ENCODE measurements around the gene ARHGAP26. TPM values are rescaled to one million over a fixed set of nuclear protein-coding genes. Genes with fewer than 3 reads are reported as not detected.

The ARHGAP26 gene
- polyA plus RNA-seq, 1 donor (not counting 4 experiments of a cell fraction or from before 2014, with no cell fraction given) = 3.9 TPM

DNA sequence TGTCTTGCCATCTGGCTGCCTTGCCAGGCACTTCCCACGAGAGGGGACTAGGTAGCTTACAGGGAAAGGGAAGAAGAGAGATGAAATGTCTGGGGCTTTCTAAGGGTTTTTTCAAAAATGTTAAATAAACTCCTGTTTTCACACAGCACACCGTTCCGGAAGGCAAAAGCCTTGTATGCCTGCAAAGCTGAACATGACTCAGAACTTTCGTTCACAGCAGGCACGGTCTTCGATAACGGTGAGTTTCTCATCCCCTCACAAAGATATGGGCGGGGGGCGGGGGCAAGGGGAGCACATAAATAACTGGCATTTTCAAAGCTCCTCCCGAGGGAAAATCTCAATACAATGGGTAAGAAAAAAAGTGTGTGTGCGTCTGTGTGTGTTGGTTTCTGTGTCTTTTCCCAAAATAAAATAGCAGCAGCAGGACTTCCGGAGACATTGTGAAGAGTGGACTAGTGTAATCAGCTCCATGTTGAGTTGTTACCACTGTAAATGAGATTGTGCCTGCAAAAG is 443.7 kb downstream of the ARHGAP26 start:
- Histone ChIP-seq H3K79me2 (ENCODE audit: control insufficient read depth, insufficient read depth, low read length) (no peaks in the 10 kb centered on the region), H3K27ac (ENCODE audit: control insufficient read depth, insufficient read depth, low read length) (peak overlapping the region; percentile 57), H3K4me2 (ENCODE audit: control insufficient read depth, extremely low read depth, insufficient read depth, low read depth, low read length) (peak overlapping the region; percentile 52), H3K9me1 (ENCODE audit: control insufficient read depth, extremely low read depth, insufficient read depth, low read length) (no peaks in the 10 kb centered on the region), H3K4me1 (ENCODE audit: control insufficient read depth, extremely low read depth, insufficient read depth, low read length) (peaks cover 17% of the 10 kb centered on the region), H3K27me3 (ENCODE audit: control insufficient read depth, extremely low read depth, insufficient read depth, low read length) (no peaks in the 10 kb centered on the region), H3K4me3 (ENCODE audit: control insufficient read depth in 2 of 3, extremely low read depth in 1 of 3, insufficient read depth in 2 of 3, low read depth in 1 of 3, low read length in 3 of 3) (no peak overlapping the region), H3K36me3 (ENCODE audit: control insufficient read depth in 2 of 2, extremely low read depth in 1 of 2, insufficient read depth in 2 of 2, low read length in 2 of 2) (peaks cover 2 to 5% of the 10 kb centered on the region in 2 experiments), H2AFZ (ENCODE audit: control insufficient read depth, low read length) (peak overlapping the region; percentile 1), H3K9me3 (ENCODE audit: control insufficient read depth, low read depth, low read length) (no peaks in the 10 kb centered on the region), H4K20me1 (ENCODE audit: control insufficient read depth, extremely low read depth, insufficient read depth, low read length) (no peaks in the 10 kb centered on the region), H3K9ac (ENCODE audit: control insufficient read depth, extremely low read depth, insufficient read depth, low read length) (peak overlapping the region; percentile 56)
- no peak for DNase-seq (ENCODE audit: low read depth, low spot score)
- dilution Hi-C loops (cut with MboI; ENCODE audit: extremely low pct_ligation_motif_present, low sequenced_read_pairs) = no loop called here
- TF ChIP-seq CTCF (optimal IDR thresholded peaks at IDR 0.05 in 1 of 3, IDR thresholded peaks at IDR 0.05 in 1 of 3, conservative IDR thresholded peaks at IDR 0.05 in 1 of 3; ENCODE audit: extremely low read depth in 1 of 3, insufficient read depth in 2 of 3, low read length in 3 of 3) (no peak), EZH2 (IDR thresholded peaks at IDR 0.05; ENCODE audit: low read length) (no peak)
- no peak for FAIRE-seq

DNA sequence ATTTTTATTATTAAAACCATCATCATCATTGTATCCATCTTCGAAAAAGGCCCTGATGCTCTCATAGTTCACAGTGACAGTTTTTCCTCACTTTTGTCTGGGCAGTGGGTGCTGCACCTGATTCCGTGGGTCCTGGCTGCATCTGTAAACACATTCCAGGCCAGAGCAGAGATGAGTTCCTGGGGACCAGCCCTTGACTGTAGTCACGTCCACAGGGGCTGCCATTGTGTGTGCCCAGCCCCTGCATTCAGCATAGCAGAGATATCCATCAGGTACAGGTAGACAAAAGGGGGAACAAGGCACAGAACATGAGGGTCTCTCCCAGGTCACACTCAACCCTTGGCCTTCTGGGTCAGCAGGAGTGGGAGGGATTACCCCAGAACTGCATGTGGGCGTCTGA is 444.3 kb downstream of the ARHGAP26 start:
- Histone ChIP-seq H3K9ac (ENCODE audit: control insufficient read depth, extremely low read depth, insufficient read depth, low read length) (no peak overlapping the region), H3K9me1 (ENCODE audit: control insufficient read depth, extremely low read depth, insufficient read depth, low read length) (no peaks in the 10 kb centered on the region), H3K27ac (ENCODE audit: control insufficient read depth, insufficient read depth, low read length) (no peak overlapping the region), H3K4me1 (ENCODE audit: control insufficient read depth, extremely low read depth, insufficient read depth, low read length) (peaks cover 20% of the 10 kb centered on the region), H3K36me3 (ENCODE audit: control insufficient read depth in 2 of 2, extremely low read depth in 1 of 2, insufficient read depth in 2 of 2, low read length in 2 of 2) (peaks cover 2 to 5% of the 10 kb centered on the region in 2 experiments), H2AFZ (ENCODE audit: control insufficient read depth, low read length) (no peak overlapping the region), H3K9me3 (ENCODE audit: control insufficient read depth, low read depth, low read length) (no peaks in the 10 kb centered on the region), H3K4me3 (ENCODE audit: control insufficient read depth in 2 of 3, extremely low read depth in 1 of 3, insufficient read depth in 2 of 3, low read depth in 1 of 3, low read length in 3 of 3) (no peak overlapping the region), H3K27me3 (ENCODE audit: control insufficient read depth, extremely low read depth, insufficient read depth, low read length) (no peaks in the 10 kb centered on the region), H3K4me2 (ENCODE audit: control insufficient read depth, extremely low read depth, insufficient read depth, low read depth, low read length) (no peak overlapping the region), H4K20me1 (ENCODE audit: control insufficient read depth, extremely low read depth, insufficient read depth, low read length) (no peaks in the 10 kb centered on the region), H3K79me2 (ENCODE audit: control insufficient read depth, insufficient read depth, low read length) (no peaks in the 10 kb centered on the region)
- no peak for TF ChIP-seq CTCF (optimal IDR thresholded peaks at IDR 0.05 in 1 of 3, IDR thresholded peaks at IDR 0.05 in 1 of 3, conservative IDR thresholded peaks at IDR 0.05 in 1 of 3; ENCODE audit: extremely low read depth in 1 of 3, insufficient read depth in 2 of 3, low read length in 3 of 3)
- no peak for TF ChIP-seq EZH2 (IDR thresholded peaks at IDR 0.05; ENCODE audit: low read length)
- DNase-seq (ENCODE audit: low read depth, low spot score) (no peak), FAIRE-seq (no peak)
- dilution Hi-C loops (cut with MboI; ENCODE audit: extremely low pct_ligation_motif_present, low sequenced_read_pairs) = no loop called here

Data from keratinocyte (primary cell).